Iris pigment epithelial cell (primary cell): ENCODE measurements around the gene SEPTIN3.

Experiments
- DNase-seq: peaks from one replicate; pipeline ENCODE4 v3.0.0-alpha.2; 2011; ENCODE audit warnings: low read depth

The SEPTIN3 gene

GRCh38 chr22:41969110-41969646, at the start of gene SEPTIN3:
SEPTIN3 (plus strand) TSS chr22:41969443; CDS start chr22:41971493, 2,050 bp downstream.
- no peak for DNase-seq

GRCh38 chr22:41920271-41920976, 48.8 kb upstream of the SEPTIN3 start:
- DNase-seq = no peak

- DNase-seq = no peak
These were observed 46.9 kb upstream of the SEPTIN3 start for GRCh38 chr22:41922328-41922727.

- no peak for DNase-seq
These were observed 46.2 kb upstream of the SEPTIN3 start for GRCh38 chr22:41922940-41923594.

- DNase-seq = no peak
These were observed 45.5 kb upstream of the SEPTIN3 start for GRCh38 chr22:41923595-41924276.

GRCh38 chr22:41925783-41926460, 43.3 kb upstream of the SEPTIN3 start:
- peak; percentile 29 for DNase-seq

GRCh38 chr22:41927813-41928212, 41.4 kb upstream of the SEPTIN3 start:
- DNase-seq = no peak

- DNase-seq = no peak
These were observed 40.4 kb upstream of the SEPTIN3 start for GRCh38 chr22:41928593-41929417.

- DNase-seq = no peak
These were observed 39.8 kb upstream of the SEPTIN3 start for GRCh38 chr22:41929418-41929810.

GRCh38 chr22:41931701-41932269, 37.5 kb upstream of the SEPTIN3 start:
- DNase-seq = no peak

GRCh38 chr22:41932353-41932752, 36.9 kb upstream of the SEPTIN3 start:
- no peak for DNase-seq

GRCh38 chr22:41933411-41934177, 35.6 kb upstream of the SEPTIN3 start:
- no peak for DNase-seq

- DNase-seq = no peak
These were observed 34.8 kb upstream of the SEPTIN3 start for GRCh38 chr22:41934284-41935014.

- no peak for DNase-seq
These were observed 34.3 kb upstream of the SEPTIN3 start for GRCh38 chr22:41935015-41935351.

- DNase-seq = no peak
These were observed 33.7 kb upstream of the SEPTIN3 start for GRCh38 chr22:41935509-41935908.

- DNase-seq = no peak
These were observed 32.4 kb upstream of the SEPTIN3 start for GRCh38 chr22:41936894-41937169.

GRCh38 chr22:41939981-41940831, 29.0 kb upstream of the SEPTIN3 start:
- DNase-seq = no peak

GRCh38 chr22:41940832-41941765, 28.1 kb upstream of the SEPTIN3 start:
- peak; percentile 96 for DNase-seq
